WTC11 (cell line): Measurements from ENCODE around the gene HIPK3.

Source experiments
- CBFB ChIP-seq: sonication (generic); formaldehyde crosslinking; IDR thresholded peaks from 2 replicates; pipeline ENCODE4 v1.8.1; 2022; ENCODE audit warnings: mild to moderate bottlenecking, low read depth, missing genetic modification reagents
- JUN ChIP-seq: sonication (generic); formaldehyde crosslinking; IDR thresholded peaks from 2 replicates; pipeline ENCODE4 v1.8.0; 2023; ENCODE audit warnings: mild to moderate bottlenecking, missing genetic modification reagents
- NFATC4 ChIP-seq: fragments of 250-450 bp; sonication (Bioruptor Pico); IDR thresholded peaks from 2 replicates; pipeline ENCODE4 v1.9.0; 2021; ENCODE audit warnings: mild to moderate bottlenecking
- NR3C1 ChIP-seq: sonication (generic); formaldehyde crosslinking; conservative IDR thresholded peaks from 2 replicates; pipeline ENCODE4 v1.8.1; 2023; ENCODE audit warnings: low read depth, mild to moderate bottlenecking, missing genetic modification reagents
- SMAD3 ChIP-seq: sonication (generic); formaldehyde crosslinking; IDR thresholded peaks from 2 replicates; pipeline ENCODE4 v1.8.0; 2022; ENCODE audit warnings: missing genetic modification reagents, mild to moderate bottlenecking, borderline replicate concordance
- TP53 ChIP-seq: sonication (generic); formaldehyde crosslinking; IDR thresholded peaks from 2 replicates; pipeline ENCODE4 v1.8.1; 2023; ENCODE audit warnings: mild to moderate bottlenecking, missing genetic modification reagents
- ZNF121 ChIP-seq: sonication (generic); formaldehyde crosslinking; IDR thresholded peaks from 2 replicates; pipeline ENCODE4 v1.8.0; 2023; ENCODE audit warnings: missing genetic modification reagents
- TF ChIP-seq, protein P1 (sequence below): sonication (generic); formaldehyde crosslinking; IDR thresholded peaks from 2 replicates; pipeline ENCODE4 v1.8.1; 2022; ENCODE audit warnings: missing genetic modification reagents, borderline replicate concordance
- TF ChIP-seq, protein P2 (sequence below): fragments of 200-600 bp; IDR thresholded peaks from 2 replicates; pipeline ENCODE4 v1.8.0; 2022; ENCODE audit warnings: antibody characterized with exemption
- TF ChIP-seq, protein P3 (sequence below): sonication (generic); formaldehyde crosslinking; IDR thresholded peaks from 2 replicates; pipeline ENCODE4 v1.8.0; 2023; ENCODE audit warnings: mild to moderate bottlenecking, missing genetic modification reagents

DNA sequence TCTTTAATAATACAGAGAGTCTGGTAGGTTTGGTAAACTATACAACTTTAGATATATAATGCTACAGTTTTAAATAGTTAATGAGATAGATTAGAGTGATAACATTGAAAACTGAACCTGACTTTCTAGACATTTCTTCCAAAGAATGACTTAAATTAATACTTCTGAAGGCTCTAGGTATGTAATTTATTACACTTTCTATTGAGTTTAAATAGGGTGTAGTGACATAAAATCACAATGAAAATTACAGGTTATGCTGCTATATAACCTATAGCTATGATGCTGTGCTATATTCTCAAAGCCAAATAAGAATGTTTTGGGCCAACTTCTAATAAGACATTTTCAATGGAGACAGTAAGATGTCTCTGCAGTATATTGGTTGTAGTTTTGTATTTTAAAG is 7.7 kb downstream of the HIPK3 start:
- TF ChIP-seq, protein P1, sequence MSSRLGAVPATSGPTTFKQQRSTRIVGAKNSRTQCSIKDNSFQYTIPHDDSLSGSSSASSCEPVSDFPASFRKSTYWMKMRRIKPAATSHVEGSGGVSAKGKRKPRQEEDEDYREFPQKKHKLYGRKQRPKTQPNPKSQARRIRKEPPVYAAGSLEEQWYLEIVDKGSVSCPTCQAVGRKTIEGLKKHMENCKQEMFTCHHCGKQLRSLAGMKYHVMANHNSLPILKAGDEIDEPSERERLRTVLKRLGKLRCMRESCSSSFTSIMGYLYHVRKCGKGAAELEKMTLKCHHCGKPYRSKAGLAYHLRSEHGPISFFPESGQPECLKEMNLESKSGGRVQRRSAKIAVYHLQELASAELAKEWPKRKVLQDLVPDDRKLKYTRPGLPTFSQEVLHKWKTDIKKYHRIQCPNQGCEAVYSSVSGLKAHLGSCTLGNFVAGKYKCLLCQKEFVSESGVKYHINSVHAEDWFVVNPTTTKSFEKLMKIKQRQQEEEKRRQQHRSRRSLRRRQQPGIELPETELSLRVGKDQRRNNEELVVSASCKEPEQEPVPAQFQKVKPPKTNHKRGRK: no peak
- TF ChIP-seq, protein P2, sequence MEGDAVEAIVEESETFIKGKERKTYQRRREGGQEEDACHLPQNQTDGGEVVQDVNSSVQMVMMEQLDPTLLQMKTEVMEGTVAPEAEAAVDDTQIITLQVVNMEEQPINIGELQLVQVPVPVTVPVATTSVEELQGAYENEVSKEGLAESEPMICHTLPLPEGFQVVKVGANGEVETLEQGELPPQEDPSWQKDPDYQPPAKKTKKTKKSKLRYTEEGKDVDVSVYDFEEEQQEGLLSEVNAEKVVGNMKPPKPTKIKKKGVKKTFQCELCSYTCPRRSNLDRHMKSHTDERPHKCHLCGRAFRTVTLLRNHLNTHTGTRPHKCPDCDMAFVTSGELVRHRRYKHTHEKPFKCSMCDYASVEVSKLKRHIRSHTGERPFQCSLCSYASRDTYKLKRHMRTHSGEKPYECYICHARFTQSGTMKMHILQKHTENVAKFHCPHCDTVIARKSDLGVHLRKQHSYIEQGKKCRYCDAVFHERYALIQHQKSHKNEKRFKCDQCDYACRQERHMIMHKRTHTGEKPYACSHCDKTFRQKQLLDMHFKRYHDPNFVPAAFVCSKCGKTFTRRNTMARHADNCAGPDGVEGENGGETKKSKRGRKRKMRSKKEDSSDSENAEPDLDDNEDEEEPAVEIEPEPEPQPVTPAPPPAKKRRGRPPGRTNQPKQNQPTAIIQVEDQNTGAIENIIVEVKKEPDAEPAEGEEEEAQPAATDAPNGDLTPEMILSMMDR: no peak
- no peak for TF ChIP-seq TP53
- no peak for TF ChIP-seq ZNF121
- TF ChIP-seq NR3C1 (CRISPR knock-in tag): no peak
- TF ChIP-seq JUN (CRISPR knock-in tag): no peak
- TF ChIP-seq, protein P3, sequence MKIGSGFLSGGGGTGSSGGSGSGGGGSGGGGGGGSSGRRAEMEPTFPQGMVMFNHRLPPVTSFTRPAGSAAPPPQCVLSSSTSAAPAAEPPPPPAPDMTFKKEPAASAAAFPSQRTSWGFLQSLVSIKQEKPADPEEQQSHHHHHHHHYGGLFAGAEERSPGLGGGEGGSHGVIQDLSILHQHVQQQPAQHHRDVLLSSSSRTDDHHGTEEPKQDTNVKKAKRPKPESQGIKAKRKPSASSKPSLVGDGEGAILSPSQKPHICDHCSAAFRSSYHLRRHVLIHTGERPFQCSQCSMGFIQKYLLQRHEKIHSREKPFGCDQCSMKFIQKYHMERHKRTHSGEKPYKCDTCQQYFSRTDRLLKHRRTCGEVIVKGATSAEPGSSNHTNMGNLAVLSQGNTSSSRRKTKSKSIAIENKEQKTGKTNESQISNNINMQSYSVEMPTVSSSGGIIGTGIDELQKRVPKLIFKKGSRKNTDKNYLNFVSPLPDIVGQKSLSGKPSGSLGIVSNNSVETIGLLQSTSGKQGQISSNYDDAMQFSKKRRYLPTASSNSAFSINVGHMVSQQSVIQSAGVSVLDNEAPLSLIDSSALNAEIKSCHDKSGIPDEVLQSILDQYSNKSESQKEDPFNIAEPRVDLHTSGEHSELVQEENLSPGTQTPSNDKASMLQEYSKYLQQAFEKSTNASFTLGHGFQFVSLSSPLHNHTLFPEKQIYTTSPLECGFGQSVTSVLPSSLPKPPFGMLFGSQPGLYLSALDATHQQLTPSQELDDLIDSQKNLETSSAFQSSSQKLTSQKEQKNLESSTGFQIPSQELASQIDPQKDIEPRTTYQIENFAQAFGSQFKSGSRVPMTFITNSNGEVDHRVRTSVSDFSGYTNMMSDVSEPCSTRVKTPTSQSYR (CRISPR knock-in tag): no peak
- no peak for TF ChIP-seq NFATC4
- no peak for TF ChIP-seq CBFB (CRISPR knock-in tag)
- TF ChIP-seq SMAD3 (CRISPR knock-in tag): no peak
